T-cell (primary cell): ENCODE measurements around the gene EID3. TPM values are rescaled to one million over a fixed set of nuclear protein-coding genes. Genes with fewer than 3 reads are reported as not detected.

Source experiments
- ATAC-seq, 4 experiments: fragments of 200-7000 bp in 3 of 4; fragments of 150-1000 bp in 1 of 4; cut with Tn5 transposase; replicated peaks in 1 of 4; 1 replicate in 3 of 4; 2 replicates in 1 of 4; pipeline ENCODE4 v1.10.0; 2021; ENCODE audit warnings: moderate library complexity in 3 of 4, mild to moderate bottlenecking in 2 of 4, moderate number of reproducible peaks in 1 of 4
- CTCF ChIA-PET, 2 donors: fragments of 300-600 bp; sonication (Branson Sonifier 250); formaldehyde crosslinking; loops; one replicate each; lab custom pipeline; 2022; ENCODE audit warnings: antibody characterized with exemption in 2 of 2; lab: Charles Lee
- POLR2A ChIA-PET, 2 donors: fragments of 300-600 bp; sonication (Branson Sonifier 250); formaldehyde crosslinking; loops; one replicate each; lab custom pipeline; 2022; ENCODE audit warnings: antibody characterized with exemption in 2 of 2; lab: Charles Lee
- DNase-seq, 35 experiments: peaks; one replicate each; pipeline versions ENCODE4 v3.0.0 to v3.0.0-alpha.2; 2013 to 2023
- H3K27ac ChIP-seq: one replicate; pipeline ENCODE4 v1.5.1; 2013; ENCODE audit warnings: low read length
- H3K27me3 ChIP-seq, 2 experiments: replicated peaks in 1 of 2; 1 replicate in 1 of 2; 2 replicates in 1 of 2; pipeline versions ENCODE4 v1.6.1 to v1.7.0; 2013; ENCODE audit warnings: low read length in 1 of 2, mixed read lengths in 1 of 2; ENCODE audit not compliant: control insufficient read depth in 2 of 2, insufficient read depth in 2 of 2; ENCODE audit errors: extremely low read depth in 1 of 2
- H3K36me3 ChIP-seq, 2 donors: 1 replicate in 1 of 2; 2 replicates in 1 of 2; pipeline versions ENCODE4 v1.6.1 to v1.7.0; 2013; ENCODE audit warnings: low read length in 1 of 2; ENCODE audit not compliant: control insufficient read depth in 2 of 2, insufficient read depth in 1 of 2; ENCODE audit errors: extremely low read depth in 1 of 2
- H3K4me1 ChIP-seq, 2 experiments: 1 replicate in 1 of 2; 2 replicates in 1 of 2; pipeline versions ENCODE4 v1.6.1 to v1.7.0; 2013; ENCODE audit warnings: low read length in 2 of 2, mixed read lengths in 1 of 2; ENCODE audit not compliant: insufficient read depth in 2 of 2, control insufficient read depth in 1 of 2; ENCODE audit errors: extremely low read depth in 1 of 2
- H3K4me3 ChIP-seq, 2 donors: 1 replicate in 1 of 2; 2 replicates in 1 of 2; pipeline versions ENCODE4 v1.5.1 to v1.7.0; 2013; ENCODE audit warnings: mild to moderate bottlenecking in 2 of 2, low read length in 1 of 2, moderate library complexity in 1 of 2; ENCODE audit not compliant: control insufficient read depth in 1 of 2; ENCODE audit errors: extremely low read depth in 1 of 2
- H3K9me3 ChIP-seq: 2 replicates; pipeline ENCODE4 v1.7.0; 2013
- H3K27ac Mint-ChIP-seq, 2 donors: one replicate each; pipeline ENCODE4 v1.8.0; 2020 to 2021; ENCODE audit warnings: mild to moderate bottlenecking in 2 of 2, mixed read lengths in 2 of 2
- H3K27me3 Mint-ChIP-seq, 2 donors: one replicate each; pipeline ENCODE4 v1.8.0; 2021 to 2022; ENCODE audit warnings: mixed read lengths in 2 of 2
- H3K36me3 Mint-ChIP-seq: one replicate; pipeline ENCODE4 v1.8.0; 2021; ENCODE audit warnings: mixed read lengths
- H3K4me1 Mint-ChIP-seq, 3 donors: one replicate each; pipeline ENCODE4 v1.8.0; 2020 to 2022; ENCODE audit warnings: mixed read lengths in 3 of 3, mild to moderate bottlenecking in 1 of 3
- H3K4me3 Mint-ChIP-seq, 3 donors: one replicate each; pipeline ENCODE4 v1.8.0; 2020 to 2022; ENCODE audit warnings: mild to moderate bottlenecking in 3 of 3, mixed read lengths in 3 of 3, moderate library complexity in 3 of 3
- H3K9me3 Mint-ChIP-seq, 3 donors: one replicate each; pipeline ENCODE4 v1.8.0; 2020 to 2022; ENCODE audit warnings: mixed read lengths in 3 of 3
- WGBS: methylation state at CpG from one replicate; pipeline ENCODE4 v1.1.5; 2013; ENCODE audit warnings: missing lambda C conversion rate; ENCODE audit not compliant: insufficient coverage; 5-methylcytosine and 5-hydroxymethylcytosine counted together
- total RNA-seq, 35 experiments: library from RNA in 6 of 35; stranded (reverse) in 6 of 35; fragments of 120-200 nt in 1 of 35; gene quantifications; one replicate each; pipeline versions ENCODE4 v1.2.1 to v1.2.4 and lab custom pipeline; 2013 to 2026

EID3 gene
- total RNA-seq, 5 donors from 2014 or later (not counting 1 experiment from before 2014, with no cell fraction given) = 5.6 to 13.0 (median 6.0) TPM

- ChIA-PET CTCF (interaction anchor here in 1 of 2 donors (1.0 kb wide), 1 partner anchor 25 kb away, joined by 3 read pairs; no protein-coding TSS in a partner anchor), POLR2A (interaction anchor here in 1 of 2 donors (0.5 kb wide), 1 partner anchor 910 kb away, joined by 3 read pairs; no protein-coding TSS in a partner anchor)
- Mint-ChIP-seq H3K9me3 (no peaks in the 10 kb centered on the region), H3K27me3 (no peaks in the 10 kb centered on the region), H3K36me3 (peaks cover 33% of the 10 kb centered on the region), H3K27ac (no peak overlapping the region), H3K4me1 (peaks cover 4 to 11% (median 7%) of the 10 kb centered on the region in 3 donors), H3K4me3 (no peak overlapping the region)
- Histone ChIP-seq H3K36me3 (peaks cover 0 to 59% of the 10 kb centered on the region in 2 donors), H3K9me3 (no peaks in the 10 kb centered on the region), H3K4me3 (no peak overlapping the region), H3K27me3 (no peaks in the 10 kb centered on the region), H3K27ac (no peak overlapping the region), H3K4me1 (peaks cover 0 to 2% of the 10 kb centered on the region in 2 experiments)
- DNase-seq (no peak), ATAC-seq (no peak)
- WGBS = 90% methylated on average over 2 of the region's 4 CpGs
These were observed 10.2 kb downstream of the EID3 start for GRCh38 chr12:104313568-104314241.

- no peak for ATAC-seq
- Mint-ChIP-seq H3K9me3 (no peaks in the 10 kb centered on the region), H3K27ac (no peak overlapping the region), H3K36me3 (peaks cover 36% of the 10 kb centered on the region), H3K4me3 (no peak overlapping the region), H3K27me3 (no peaks in the 10 kb centered on the region), H3K4me1 (peaks cover 2 to 9% (median 6%) of the 10 kb centered on the region in 3 donors)
- POLR2A ChIA-PET = no interaction called here
- Histone ChIP-seq H3K4me3 (no peak overlapping the region), H3K27ac (no peak overlapping the region), H3K27me3 (no peaks in the 10 kb centered on the region), H3K36me3 (peaks cover 0 to 64% of the 10 kb centered on the region in 2 donors), H3K9me3 (no peaks in the 10 kb centered on the region), H3K4me1 (peaks cover 0 to 2% of the 10 kb centered on the region in 2 experiments)
- DNase-seq = no peak
- WGBS = 100% methylated on average over 1 of the region's 1 CpG
- CTCF ChIA-PET = interaction anchor here in 1 of 2 donors (1.0 kb wide), 1 partner anchor 26 kb away, joined by 3 read pairs; no protein-coding TSS in a partner anchor
These were observed 10.7 kb downstream of the EID3 start for GRCh38 chr12:104314242-104314614.

- CTCF ChIA-PET = interaction anchor here in 1 of 2 donors (0.6 kb wide), 1 partner anchor 896 kb away, joined by 4 read pairs; no protein-coding TSS in a partner anchor
- H3K27ac Mint-ChIP-seq = no peak overlapping the region
- no peaks in the 10 kb centered on the region for H3K9me3 Mint-ChIP-seq
- ATAC-seq (no peak), DNase-seq (no peak)
- WGBS = 86% methylated on average over 5 of the region's 10 CpGs
- Histone ChIP-seq H3K27me3 (no peaks in the 10 kb centered on the region), H3K36me3 (peaks cover 0 to 73% of the 10 kb centered on the region in 2 donors), H3K4me3 (no peak overlapping the region), H3K27ac (no peak overlapping the region), H3K9me3 (no peaks in the 10 kb centered on the region), H3K4me1 (no peaks in the 10 kb centered on the region)
- peaks cover 44% of the 10 kb centered on the region for H3K36me3 Mint-ChIP-seq
- POLR2A ChIA-PET = interaction anchor here in 1 of 2 donors (0.6 kb wide), 1 partner anchor 141 kb away, joined by 8 read pairs; no protein-coding TSS in a partner anchor
- H3K27me3 Mint-ChIP-seq = no peaks in the 10 kb centered on the region
- H3K4me1 Mint-ChIP-seq = no peaks in the 10 kb centered on the region
- H3K4me3 Mint-ChIP-seq = no peak overlapping the region
These were observed 12.0 kb downstream of the EID3 start for GRCh38 chr12:104315326-104316224.

GRCh38 chr12:104316936-104317335 lies 13.4 kb downstream of the EID3 start:
- Histone ChIP-seq H3K36me3 (peaks cover 0 to 77% of the 10 kb centered on the region in 2 donors), H3K4me1 (no peaks in the 10 kb centered on the region), H3K27ac (no peak overlapping the region), H3K9me3 (no peaks in the 10 kb centered on the region), H3K27me3 (no peaks in the 10 kb centered on the region), H3K4me3 (no peak overlapping the region)
- Mint-ChIP-seq H3K4me1 (no peaks in the 10 kb centered on the region), H3K4me3 (no peak overlapping the region), H3K36me3 (peaks cover 50% of the 10 kb centered on the region), H3K27ac (no peak overlapping the region), H3K27me3 (no peaks in the 10 kb centered on the region), H3K9me3 (no peaks in the 10 kb centered on the region)
- ATAC-seq (no peak), DNase-seq (no peak)
- CTCF ChIA-PET = interaction anchor here in 1 of 2 donors (0.6 to 1.1 kb wide), 2 partner anchors 10 to 29 kb away, joined by 4 to 5 read pairs; no protein-coding TSS in a partner anchor
- POLR2A ChIA-PET = interaction anchor here in 1 of 2 donors (0.6 kb wide), 1 partner anchor 91 kb away, joined by 8 read pairs; no protein-coding TSS in a partner anchor

- Histone ChIP-seq H3K9me3 (no peaks in the 10 kb centered on the region), H3K4me3 (no peak overlapping the region), H3K27me3 (no peaks in the 10 kb centered on the region), H3K4me1 (no peaks in the 10 kb centered on the region), H3K27ac (no peak overlapping the region), H3K36me3 (peaks cover 0 to 71% of the 10 kb centered on the region in 2 donors)
- DNase-seq (no peak), ATAC-seq (no peak)
- no peak overlapping the region for H3K4me3 Mint-ChIP-seq
- 100% methylated on average over 6 of the region's 7 CpGs for WGBS
- no peak overlapping the region for H3K27ac Mint-ChIP-seq
- ChIA-PET POLR2A (no interaction called here), CTCF (interaction anchor here (0.6 kb wide), 2 partner anchors 17 to 329 kb away, joined by 3 read pairs; no protein-coding TSS in a partner anchor)
- peaks cover 48% of the 10 kb centered on the region for H3K36me3 Mint-ChIP-seq
- no peaks in the 10 kb centered on the region for H3K27me3 Mint-ChIP-seq
- no peaks in the 10 kb centered on the region for H3K4me1 Mint-ChIP-seq
- H3K9me3 Mint-ChIP-seq = no peaks in the 10 kb centered on the region
These were observed 14.1 kb downstream of the EID3 start for GRCh38 chr12:104317538-104318210.
